HL-60 (cell line): ENCODE measurements around the gene NUMB.

Experiments used
- DNase-seq, 2 experiments: peaks; one replicate each; pipeline ENCODE4 v3.0.0-alpha.2; 2010 to 2020; ENCODE audit warnings: low read depth in 1 of 2, low spot score in 1 of 2
- H3K27ac ChIP-seq: fragments of 250-450 bp; sonication (Bioruptor Pico); replicated peaks from 2 replicates; pipeline ENCODE4 v1.5.1; 2020; ENCODE audit warnings: mild to moderate bottlenecking, moderate library complexity
- H3K27me3 ChIP-seq: fragments of 250-450 bp; sonication (Bioruptor Pico); 2 replicates; pipeline ENCODE4 v1.5.1; 2021; ENCODE audit warnings: mild to moderate bottlenecking, moderate library complexity; ENCODE audit not compliant: insufficient read depth, poor library complexity, severe bottlenecking
- H3K4me3 ChIP-seq: replicated peaks from 2 replicates; pipeline ENCODE4 v1.5.1; 2011; ENCODE audit warnings: mild to moderate bottlenecking, control low read depth, low read length; ENCODE audit not compliant: insufficient read depth
- GABPA ChIP-seq: IDR thresholded peaks from 2 replicates; pipeline ENCODE4 v1.6.1; 2012; ENCODE audit warnings: low read depth
- POLR2AphosphoS5 ChIP-seq: IDR thresholded peaks from 2 replicates; pipeline ENCODE4 v1.6.1; 2012; ENCODE audit warnings: low read depth
- SPI1 ChIP-seq: IDR thresholded peaks from 2 replicates; pipeline ENCODE4 v1.6.1; 2012; ENCODE audit warnings: low read depth, mild to moderate bottlenecking, borderline replicate concordance
- TF ChIP-seq, protein P1 (sequence below): IDR thresholded peaks from one replicate; pipeline ENCODE4 v1.5.1; 2011; ENCODE audit warnings: low read length, control low read depth, inconsistent platforms; ENCODE audit not compliant: insufficient read depth
- TF ChIP-seq, protein P2 (sequence below): IDR thresholded peaks from 2 replicates; pipeline ENCODE4 v1.6.1; 2012; ENCODE audit warnings: low read depth; ENCODE audit not compliant: insufficient replicate concordance

Gene NUMB

DNA sequence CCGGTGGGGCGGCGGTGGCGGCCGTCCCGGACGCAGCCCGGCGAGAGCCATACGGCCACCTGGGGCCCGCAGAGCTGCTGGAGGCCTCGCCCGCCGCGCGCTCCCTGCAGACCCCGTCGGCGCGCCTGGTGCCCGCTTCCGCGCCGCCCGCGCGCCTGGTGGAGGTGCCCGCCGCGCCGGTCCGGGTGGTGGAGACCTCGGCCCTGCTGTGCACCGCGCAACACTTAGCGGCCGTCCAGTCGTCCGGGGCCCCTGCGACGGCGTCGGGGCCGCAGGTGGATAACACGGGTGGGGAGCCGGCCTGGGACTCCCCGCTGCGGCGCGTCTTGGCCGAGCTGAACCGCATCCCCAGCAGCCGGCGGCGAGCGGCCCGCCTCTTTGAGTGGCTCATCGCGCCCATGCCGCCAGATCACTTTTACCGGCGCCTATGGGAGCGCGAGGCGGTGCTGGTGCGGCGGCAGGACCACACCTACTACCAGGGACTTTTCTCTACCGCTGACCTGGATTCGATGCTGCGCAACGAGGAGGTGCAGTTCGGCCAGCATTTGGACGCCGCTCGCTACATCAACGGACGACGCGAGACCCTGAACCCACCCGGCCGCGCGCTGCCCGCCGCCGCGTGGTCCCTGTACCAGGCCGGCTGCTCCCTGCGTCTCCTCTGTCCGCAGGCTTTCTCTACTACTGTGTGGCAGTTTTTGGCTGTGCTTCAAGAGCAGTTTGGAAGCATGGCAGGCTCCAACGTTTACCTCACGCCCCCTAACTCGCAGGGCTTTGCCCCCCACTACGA is 33.1 kb upstream of the NUMB start:
- no peak for TF ChIP-seq POLR2AphosphoS5
- no peak for TF ChIP-seq SPI1
- DNase-seq: peak; percentile 19 to 23
- H3K27me3 ChIP-seq: no peaks in the 10 kb centered on the region
- peak overlapping the region; percentile 49 for H3K4me3 ChIP-seq
- H3K27ac ChIP-seq: peak overlapping the region; percentile 78

- no peaks in the 10 kb centered on the region for H3K27me3 ChIP-seq
These were observed 31.3 kb upstream of the NUMB start for GRCh38 chr14:73489481-73490175.

DNA sequence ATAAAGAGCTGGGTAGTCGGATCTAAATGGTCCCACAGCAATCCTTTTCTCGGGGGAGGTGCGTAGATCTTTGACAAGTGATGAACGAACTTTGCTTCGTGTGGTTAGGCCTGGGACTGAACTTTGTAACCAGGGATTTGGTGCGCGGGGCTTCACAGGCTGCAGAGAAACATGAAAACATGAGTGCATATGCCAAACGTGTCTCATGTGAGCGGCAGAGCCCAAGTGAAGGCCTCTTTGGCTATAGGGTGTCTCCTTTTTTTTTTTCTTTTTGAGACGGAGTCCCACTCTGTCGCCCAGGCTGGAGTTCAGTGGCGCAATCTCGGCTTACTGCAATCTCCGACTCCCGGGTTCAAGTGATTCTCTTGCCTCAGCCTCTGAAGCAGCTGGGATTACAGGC is 20.3 kb upstream of the NUMB start:
- DNase-seq: no peak
- Histone ChIP-seq H3K27me3 (no peaks in the 10 kb centered on the region), H3K27ac (no peak overlapping the region), H3K4me3 (no peak overlapping the region)
- TF ChIP-seq, protein P1, sequence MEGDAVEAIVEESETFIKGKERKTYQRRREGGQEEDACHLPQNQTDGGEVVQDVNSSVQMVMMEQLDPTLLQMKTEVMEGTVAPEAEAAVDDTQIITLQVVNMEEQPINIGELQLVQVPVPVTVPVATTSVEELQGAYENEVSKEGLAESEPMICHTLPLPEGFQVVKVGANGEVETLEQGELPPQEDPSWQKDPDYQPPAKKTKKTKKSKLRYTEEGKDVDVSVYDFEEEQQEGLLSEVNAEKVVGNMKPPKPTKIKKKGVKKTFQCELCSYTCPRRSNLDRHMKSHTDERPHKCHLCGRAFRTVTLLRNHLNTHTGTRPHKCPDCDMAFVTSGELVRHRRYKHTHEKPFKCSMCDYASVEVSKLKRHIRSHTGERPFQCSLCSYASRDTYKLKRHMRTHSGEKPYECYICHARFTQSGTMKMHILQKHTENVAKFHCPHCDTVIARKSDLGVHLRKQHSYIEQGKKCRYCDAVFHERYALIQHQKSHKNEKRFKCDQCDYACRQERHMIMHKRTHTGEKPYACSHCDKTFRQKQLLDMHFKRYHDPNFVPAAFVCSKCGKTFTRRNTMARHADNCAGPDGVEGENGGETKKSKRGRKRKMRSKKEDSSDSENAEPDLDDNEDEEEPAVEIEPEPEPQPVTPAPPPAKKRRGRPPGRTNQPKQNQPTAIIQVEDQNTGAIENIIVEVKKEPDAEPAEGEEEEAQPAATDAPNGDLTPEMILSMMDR: no peak
- TF ChIP-seq GABPA (no peak), SPI1 (no peak), POLR2AphosphoS5 (no peak)
- TF ChIP-seq, protein P2, sequence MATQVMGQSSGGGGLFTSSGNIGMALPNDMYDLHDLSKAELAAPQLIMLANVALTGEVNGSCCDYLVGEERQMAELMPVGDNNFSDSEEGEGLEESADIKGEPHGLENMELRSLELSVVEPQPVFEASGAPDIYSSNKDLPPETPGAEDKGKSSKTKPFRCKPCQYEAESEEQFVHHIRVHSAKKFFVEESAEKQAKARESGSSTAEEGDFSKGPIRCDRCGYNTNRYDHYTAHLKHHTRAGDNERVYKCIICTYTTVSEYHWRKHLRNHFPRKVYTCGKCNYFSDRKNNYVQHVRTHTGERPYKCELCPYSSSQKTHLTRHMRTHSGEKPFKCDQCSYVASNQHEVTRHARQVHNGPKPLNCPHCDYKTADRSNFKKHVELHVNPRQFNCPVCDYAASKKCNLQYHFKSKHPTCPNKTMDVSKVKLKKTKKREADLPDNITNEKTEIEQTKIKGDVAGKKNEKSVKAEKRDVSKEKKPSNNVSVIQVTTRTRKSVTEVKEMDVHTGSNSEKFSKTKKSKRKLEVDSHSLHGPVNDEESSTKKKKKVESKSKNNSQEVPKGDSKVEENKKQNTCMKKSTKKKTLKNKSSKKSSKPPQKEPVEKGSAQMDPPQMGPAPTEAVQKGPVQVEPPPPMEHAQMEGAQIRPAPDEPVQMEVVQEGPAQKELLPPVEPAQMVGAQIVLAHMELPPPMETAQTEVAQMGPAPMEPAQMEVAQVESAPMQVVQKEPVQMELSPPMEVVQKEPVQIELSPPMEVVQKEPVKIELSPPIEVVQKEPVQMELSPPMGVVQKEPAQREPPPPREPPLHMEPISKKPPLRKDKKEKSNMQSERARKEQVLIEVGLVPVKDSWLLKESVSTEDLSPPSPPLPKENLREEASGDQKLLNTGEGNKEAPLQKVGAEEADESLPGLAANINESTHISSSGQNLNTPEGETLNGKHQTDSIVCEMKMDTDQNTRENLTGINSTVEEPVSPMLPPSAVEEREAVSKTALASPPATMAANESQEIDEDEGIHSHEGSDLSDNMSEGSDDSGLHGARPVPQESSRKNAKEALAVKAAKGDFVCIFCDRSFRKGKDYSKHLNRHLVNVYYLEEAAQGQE: no peak

More at GRCh38 chr14:73489481-73490175, 31.3 kb upstream of the NUMB start:
- no peak overlapping the region for H3K27ac ChIP-seq
- H3K4me3 ChIP-seq: no peak overlapping the region
- TF ChIP-seq, protein P1: no peak
- TF ChIP-seq GABPA: no peak
- no peak for TF ChIP-seq SPI1
- no peak for TF ChIP-seq POLR2AphosphoS5
- no peak for DNase-seq

GRCh38 chr14:73477618-73478266 is 19.4 kb upstream of the NUMB start:
- TF ChIP-seq GABPA: no peak
- TF ChIP-seq, protein P2: no peak
- no peak for TF ChIP-seq SPI1
- TF ChIP-seq POLR2AphosphoS5: no peak
- TF ChIP-seq, protein P1: no peak
- DNase-seq: peak in 1 of 2 experiments; percentile 51
- H3K4me3 ChIP-seq: no peak overlapping the region
- H3K27ac ChIP-seq: no peak overlapping the region
- no peaks in the 10 kb centered on the region for H3K27me3 ChIP-seq
